ENCODE measurements around the gene TFDP2. TPM values are rescaled to one million over a fixed set of nuclear protein-coding genes. Genes with fewer than 3 reads are reported as not detected.

Gene TFDP2
- total RNA-seq, 1 experiment from 2014 or later, result 43.2 TPM

GRCh38 chr3:142159083-142159740, 9.9 kb upstream of the TFDP2 start:
- BruUV-seq (replicated peaks), result no TSS peak
- no peaks in the 10 kb centered on the region for H3K9me3 Mint-ChIP-seq (ENCODE audit: unreplicated experiment)
- H3K4me3 Mint-ChIP-seq (ENCODE audit: unreplicated experiment), result no peak overlapping the region
- H3K27me3 Mint-ChIP-seq (ENCODE audit: insufficient read depth, unreplicated experiment), result no peaks in the 10 kb centered on the region
- CTCF ChIA-PET, result no interaction called here
- DNase-seq (ENCODE audit: unreplicated experiment), result no peak
- peaks cover 3% of the 10 kb centered on the region for H3K4me1 Mint-ChIP-seq (ENCODE audit: insufficient read depth, unreplicated experiment)
- intact Hi-C loops (cut with micrococcal nuclease), result no loop called here
- POLR2A ChIA-PET, result no interaction called here
- no peak for TF ChIP-seq CTCF (IDR thresholded peaks at IDR 0.05; ENCODE audit: unreplicated experiment)
- H3K27ac Mint-ChIP-seq (ENCODE audit: low read depth, unreplicated experiment), result no peak overlapping the region
- peaks cover 57% of the 10 kb centered on the region for H3K36me3 Mint-ChIP-seq (ENCODE audit: insufficient read depth, unreplicated experiment)

GRCh38 chr3:142154186-142154585, 4.8 kb upstream of the TFDP2 start:
- TF ChIP-seq CTCF (IDR thresholded peaks at IDR 0.05; ENCODE audit: unreplicated experiment), result no peak
- Mint-ChIP-seq H3K36me3 (ENCODE audit: insufficient read depth, unreplicated experiment) (peaks cover 36% of the 10 kb centered on the region), H3K27ac (ENCODE audit: low read depth, unreplicated experiment) (peak overlapping the region; percentile 14), H3K27me3 (ENCODE audit: insufficient read depth, unreplicated experiment) (no peaks in the 10 kb centered on the region), H3K4me1 (ENCODE audit: insufficient read depth, unreplicated experiment) (peaks cover 7% of the 10 kb centered on the region), H3K4me3 (ENCODE audit: unreplicated experiment) (peak overlapping the region; percentile 7), H3K9me3 (ENCODE audit: unreplicated experiment) (no peaks in the 10 kb centered on the region)
- ChIA-PET CTCF (interaction anchor here (1.5 to 1.7 kb wide), 2 partner anchors 29 to 125 kb away, joined by 3 to 11 read pairs; no protein-coding TSS in a partner anchor), POLR2A (interaction anchor here (0.5 to 2.0 kb wide), 4 partner anchors 12 to 132 kb away, joined by 3 to 4 read pairs (median 4); no protein-coding TSS in a partner anchor)
- no peak for DNase-seq (ENCODE audit: unreplicated experiment)
- intact Hi-C loops (cut with micrococcal nuclease), result no loop called here
- no TSS peak for BruUV-seq (replicated peaks)

GRCh38 chr3:142152384-142152783, 3.0 kb upstream of the TFDP2 start:
- ChIA-PET POLR2A (interaction anchor here (0.6 kb wide), 1 partner anchor 773 kb away, joined by 3 read pairs; no protein-coding TSS in a partner anchor), CTCF (interaction anchor here (0.6 to 0.8 kb wide), 2 partner anchors 14 to 91 kb away, joined by 3 read pairs; no protein-coding TSS in a partner anchor)
- peaks cover 16% of the 10 kb centered on the region for H3K4me1 Mint-ChIP-seq (ENCODE audit: insufficient read depth, unreplicated experiment)
- no peaks in the 10 kb centered on the region for H3K9me3 Mint-ChIP-seq (ENCODE audit: unreplicated experiment)
- no peak for TF ChIP-seq CTCF (IDR thresholded peaks at IDR 0.05; ENCODE audit: unreplicated experiment)
- H3K4me3 Mint-ChIP-seq (ENCODE audit: unreplicated experiment), result no peak overlapping the region
- intact Hi-C loops (cut with micrococcal nuclease), result no loop called here
- peak; percentile 26 for DNase-seq (ENCODE audit: unreplicated experiment)
- H3K27me3 Mint-ChIP-seq (ENCODE audit: insufficient read depth, unreplicated experiment), result no peaks in the 10 kb centered on the region
- peaks cover 27% of the 10 kb centered on the region for H3K36me3 Mint-ChIP-seq (ENCODE audit: insufficient read depth, unreplicated experiment)
- H3K27ac Mint-ChIP-seq (ENCODE audit: low read depth, unreplicated experiment), result no peak overlapping the region
- BruUV-seq (replicated peaks), result no TSS peak

GRCh38 chr3:142151828-142152227, 2.5 kb upstream of the TFDP2 start:
- no peak for DNase-seq (ENCODE audit: unreplicated experiment)
- Mint-ChIP-seq H3K4me1 (ENCODE audit: insufficient read depth, unreplicated experiment) (peaks cover 21% of the 10 kb centered on the region), H3K36me3 (ENCODE audit: insufficient read depth, unreplicated experiment) (peaks cover 21% of the 10 kb centered on the region), H3K27ac (ENCODE audit: low read depth, unreplicated experiment) (no peak overlapping the region), H3K4me3 (ENCODE audit: unreplicated experiment) (no peak overlapping the region), H3K9me3 (ENCODE audit: unreplicated experiment) (no peaks in the 10 kb centered on the region), H3K27me3 (ENCODE audit: insufficient read depth, unreplicated experiment) (no peaks in the 10 kb centered on the region)
- CTCF ChIA-PET, result interaction anchor here (0.6 to 1.7 kb wide), 4 partner anchors 14 to 174 kb away, joined by 3 to 5 read pairs (median 3); no protein-coding TSS in a partner anchor
- no peak for TF ChIP-seq CTCF (IDR thresholded peaks at IDR 0.05; ENCODE audit: unreplicated experiment)
- POLR2A ChIA-PET, result interaction anchor here (0.6 to 0.8 kb wide), 2 partner anchors 125 to 774 kb away, joined by 3 read pairs; no protein-coding TSS in a partner anchor
- intact Hi-C loops (cut with micrococcal nuclease), result no loop called here
- BruUV-seq (replicated peaks), result no TSS peak
